ENCODE data around the gene PTPRN2. TPM values are rescaled to one million over a fixed set of nuclear protein-coding genes. Genes with fewer than 3 reads are reported as not detected.
A peak's percentile ranks its signal among the peaks of the same experiment; 100 is the strongest.

The PTPRN2 gene
- total RNA-seq, 1 donor from 2014 or later = 32.2 TPM

GRCh38 chr7:157637216-157637949 is 950.2 kb downstream of the PTPRN2 start:
- Mint-ChIP-seq H3K4me1 (peaks cover 41% of the 10 kb centered on the region), H3K27me3 (ENCODE audit: low read depth) (no peaks in the 10 kb centered on the region), H3K27ac (ENCODE audit: unreplicated experiment) (no peak overlapping the region), H3K36me3 (ENCODE audit: low read depth) (peaks cover 56% of the 10 kb centered on the region), H3K4me3 (peak overlapping the region; percentile 6), H3K9me3 (peaks cover 15% of the 10 kb centered on the region)
- DNase-seq (ENCODE audit: low read depth, low spot score) = no peak
- TF ChIP-seq CTCF (conservative IDR thresholded peaks at IDR 0.05) = no peak

GRCh38 chr7:157635669-157636068 is 952.0 kb downstream of the PTPRN2 start:
- Mint-ChIP-seq H3K27ac (ENCODE audit: unreplicated experiment) (no peak overlapping the region), H3K4me1 (peaks cover 36% of the 10 kb centered on the region), H3K9me3 (peaks cover 3% of the 10 kb centered on the region), H3K4me3 (no peak overlapping the region), H3K36me3 (ENCODE audit: low read depth) (peaks cover 45% of the 10 kb centered on the region), H3K27me3 (ENCODE audit: low read depth) (no peaks in the 10 kb centered on the region)
- TF ChIP-seq CTCF (conservative IDR thresholded peaks at IDR 0.05) = no peak
- no peak for DNase-seq (ENCODE audit: low read depth, low spot score)

- no peak for DNase-seq (ENCODE audit: low read depth, low spot score)
- no peak for TF ChIP-seq CTCF (conservative IDR thresholded peaks at IDR 0.05)
- H3K27ac Mint-ChIP-seq (ENCODE audit: unreplicated experiment) = no peak overlapping the region
- peaks cover 36% of the 10 kb centered on the region for H3K4me1 Mint-ChIP-seq
- no peak overlapping the region for H3K4me3 Mint-ChIP-seq
- no peaks in the 10 kb centered on the region for H3K27me3 Mint-ChIP-seq (ENCODE audit: low read depth)
- H3K36me3 Mint-ChIP-seq (ENCODE audit: low read depth) = peaks cover 42% of the 10 kb centered on the region
- H3K9me3 Mint-ChIP-seq = peaks cover 1% of the 10 kb centered on the region
These were observed 952.5 kb downstream of the PTPRN2 start for GRCh38 chr7:157635148-157635500.

GRCh38 chr7:157634401-157635147 is 953.0 kb downstream of the PTPRN2 start:
- Mint-ChIP-seq H3K27me3 (ENCODE audit: low read depth) (no peaks in the 10 kb centered on the region), H3K27ac (ENCODE audit: unreplicated experiment) (no peak overlapping the region), H3K9me3 (no peaks in the 10 kb centered on the region), H3K36me3 (ENCODE audit: low read depth) (peaks cover 36% of the 10 kb centered on the region), H3K4me3 (no peak overlapping the region), H3K4me1 (peaks cover 36% of the 10 kb centered on the region)
- DNase-seq (ENCODE audit: low read depth, low spot score) = no peak
- no peak for TF ChIP-seq CTCF (conservative IDR thresholded peaks at IDR 0.05)

GRCh38 chr7:157633465-157634185 is 954.0 kb downstream of the PTPRN2 start:
- Mint-ChIP-seq H3K4me3 (peak overlapping the region; percentile 15), H3K27me3 (ENCODE audit: low read depth) (no peaks in the 10 kb centered on the region), H3K36me3 (ENCODE audit: low read depth) (peaks cover 30% of the 10 kb centered on the region), H3K9me3 (no peaks in the 10 kb centered on the region), H3K4me1 (peaks cover 36% of the 10 kb centered on the region), H3K27ac (ENCODE audit: unreplicated experiment) (peak overlapping the region; percentile 75)
- no peak for DNase-seq (ENCODE audit: low read depth, low spot score)
- no peak for TF ChIP-seq CTCF (conservative IDR thresholded peaks at IDR 0.05)
